Mucosa of descending colon (tissue), 3 donors: Measurements from ENCODE around the gene KDM2A. TPM values are rescaled to one million over a fixed set of nuclear protein-coding genes. Genes with fewer than 3 reads are reported as not detected.
A peak's percentile ranks its signal among the peaks of the same experiment; 100 is the strongest.

Experiments used
- ATAC-seq: fragments of 200-7000 bp; cut with Tn5 transposase; one replicate; pipeline ENCODE4 v1.9.1; 2020; ENCODE audit warnings: mild to moderate bottlenecking, moderate library complexity
- DNase-seq, 3 donors: peaks; one replicate each; pipeline ENCODE4 v3.0.0-alpha.2; 2020
- H3K36me3 ChIP-seq: fragments of 200-600 bp; one replicate; pipeline ENCODE4 v1.8.0; 2021; ENCODE audit warnings: low read depth, mild to moderate bottlenecking
- H3K4me1 ChIP-seq: fragments of 200-600 bp; one replicate; pipeline ENCODE4 v1.8.0; 2021; ENCODE audit warnings: low read depth, mild to moderate bottlenecking
- H3K4me3 ChIP-seq: fragments of 200-600 bp; one replicate; pipeline ENCODE4 v1.8.0; 2021; ENCODE audit warnings: mild to moderate bottlenecking
- H3K9me3 ChIP-seq: fragments of 200-600 bp; one replicate; pipeline ENCODE4 v1.8.0; 2021; ENCODE audit warnings: mild to moderate bottlenecking
- intact Hi-C, 2 donors: fragments of 100-400 bp; cut with DNase I in 1 of 2; cut with micrococcal nuclease in 1 of 2; formaldehyde crosslinking; loops; one replicate each; pipeline versions ENCODE4 v1.11.0 to v1.11.1; 2022; cut with DNase I, micrococcal nuclease
- total RNA-seq, 3 donors: library from RNA; stranded (reverse); fragmentation: NEBNext Ultra II Directional in 2 of 3; extraction: Animal tissue kit (Norgen Biotek cat#: 25700) in 2 of 3; gene quantifications; one replicate each; pipeline versions ENCODE4 v1.2.1 to v1.2.4, GENCODE V29; 2021 to 2023
- TF ChIP-seq, protein P1 (sequence below): fragments of 200-600 bp; IDR thresholded peaks from one replicate; pipeline ENCODE4 v1.8.0; 2022; ENCODE audit warnings: antibody characterized with exemption, mild to moderate bottlenecking
- donor health status: DM: no; HTN: no; CAD: no; lungs with moderate emphysema.
- donor health status: DM: no; HTN: no; CAD: no.
- donor health status: DM: no; HTN: yes; CAD: no.

KDM2A gene
- total RNA-seq, 3 donors from 2014 or later: 67.2 to 84.6 (median 77.1) TPM

DNA sequence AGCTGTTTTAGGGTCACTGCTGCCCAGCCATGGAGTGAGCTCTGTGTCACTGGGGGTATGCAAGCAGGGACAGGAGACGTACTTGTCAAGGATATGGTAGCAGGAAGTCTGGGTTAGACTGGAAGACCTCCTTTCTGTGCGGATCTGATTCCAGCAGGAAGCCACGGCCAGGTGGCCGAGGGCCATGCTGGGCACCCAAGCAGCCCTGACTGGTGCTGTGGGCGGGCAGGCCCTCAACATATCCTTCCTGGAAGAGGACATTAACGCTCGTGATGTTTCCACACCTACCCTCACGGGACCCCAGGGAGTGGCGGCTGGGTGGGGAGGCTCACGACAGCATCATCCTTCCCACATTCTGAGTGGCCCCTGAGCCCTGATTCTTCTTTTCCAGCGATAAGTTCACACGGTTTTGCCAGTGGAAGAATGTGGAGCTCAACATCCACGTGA is 161.3 kb downstream of the KDM2A start:
- no peak for ATAC-seq
- peaks cover 19% of the 10 kb centered on the region for H3K36me3 ChIP-seq
- H3K4me1 ChIP-seq: peaks cover 31% of the 10 kb centered on the region
- peak in 2 of 3 donors; percentile 22 to 47 for DNase-seq
- H3K4me3 ChIP-seq: no peak overlapping the region
- TF ChIP-seq, protein P1, sequence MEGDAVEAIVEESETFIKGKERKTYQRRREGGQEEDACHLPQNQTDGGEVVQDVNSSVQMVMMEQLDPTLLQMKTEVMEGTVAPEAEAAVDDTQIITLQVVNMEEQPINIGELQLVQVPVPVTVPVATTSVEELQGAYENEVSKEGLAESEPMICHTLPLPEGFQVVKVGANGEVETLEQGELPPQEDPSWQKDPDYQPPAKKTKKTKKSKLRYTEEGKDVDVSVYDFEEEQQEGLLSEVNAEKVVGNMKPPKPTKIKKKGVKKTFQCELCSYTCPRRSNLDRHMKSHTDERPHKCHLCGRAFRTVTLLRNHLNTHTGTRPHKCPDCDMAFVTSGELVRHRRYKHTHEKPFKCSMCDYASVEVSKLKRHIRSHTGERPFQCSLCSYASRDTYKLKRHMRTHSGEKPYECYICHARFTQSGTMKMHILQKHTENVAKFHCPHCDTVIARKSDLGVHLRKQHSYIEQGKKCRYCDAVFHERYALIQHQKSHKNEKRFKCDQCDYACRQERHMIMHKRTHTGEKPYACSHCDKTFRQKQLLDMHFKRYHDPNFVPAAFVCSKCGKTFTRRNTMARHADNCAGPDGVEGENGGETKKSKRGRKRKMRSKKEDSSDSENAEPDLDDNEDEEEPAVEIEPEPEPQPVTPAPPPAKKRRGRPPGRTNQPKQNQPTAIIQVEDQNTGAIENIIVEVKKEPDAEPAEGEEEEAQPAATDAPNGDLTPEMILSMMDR: no peak
- intact Hi-C loops: no loop called here
- no peaks in the 10 kb centered on the region for H3K9me3 ChIP-seq

DNA sequence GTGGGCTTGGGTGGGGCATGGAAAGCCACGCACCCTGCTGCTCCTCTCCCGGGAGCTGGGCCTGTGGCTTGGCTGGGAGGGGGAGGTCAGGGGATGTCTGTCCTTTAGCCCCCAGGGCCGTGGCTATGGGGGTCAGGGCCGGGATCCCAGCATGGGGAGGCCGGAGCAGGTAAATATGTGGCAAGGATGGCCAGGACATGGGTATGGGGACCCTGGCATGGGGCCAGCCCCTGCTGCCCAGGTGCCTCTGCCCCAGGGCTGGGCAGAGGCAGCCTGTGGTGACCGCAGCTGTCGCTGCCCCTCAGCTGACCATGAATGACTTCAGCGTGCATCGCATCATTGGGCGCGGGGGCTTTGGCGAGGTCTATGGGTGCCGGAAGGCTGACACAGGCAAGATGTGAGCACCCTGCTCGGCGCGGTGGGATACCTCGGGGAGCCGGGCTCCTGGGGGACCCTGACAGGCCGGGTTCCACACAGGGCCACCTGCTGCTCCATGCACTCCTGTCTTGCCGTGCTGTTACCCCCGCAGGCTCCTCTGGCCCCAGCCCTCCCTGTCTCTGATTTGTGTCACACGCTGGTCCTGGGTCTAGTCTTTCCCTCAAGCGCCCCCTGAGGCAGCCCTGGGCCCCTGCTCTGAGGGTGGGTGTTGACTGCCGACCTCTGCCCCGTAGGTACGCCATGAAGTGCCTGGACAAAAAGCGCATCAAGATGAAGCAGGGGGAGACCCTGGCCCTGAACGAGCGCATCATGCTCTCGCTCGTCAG is 161.9 kb downstream of the KDM2A start:
- TF ChIP-seq, protein P1: no peak
- Histone ChIP-seq H3K9me3 (no peaks in the 10 kb centered on the region), H3K36me3 (peaks cover 23% of the 10 kb centered on the region), H3K4me1 (peaks cover 25% of the 10 kb centered on the region), H3K4me3 (no peak overlapping the region)
- intact Hi-C loops: no loop called here
- DNase-seq: peak; percentile 3 to 59 (median 27)
- no peak for ATAC-seq

DNA sequence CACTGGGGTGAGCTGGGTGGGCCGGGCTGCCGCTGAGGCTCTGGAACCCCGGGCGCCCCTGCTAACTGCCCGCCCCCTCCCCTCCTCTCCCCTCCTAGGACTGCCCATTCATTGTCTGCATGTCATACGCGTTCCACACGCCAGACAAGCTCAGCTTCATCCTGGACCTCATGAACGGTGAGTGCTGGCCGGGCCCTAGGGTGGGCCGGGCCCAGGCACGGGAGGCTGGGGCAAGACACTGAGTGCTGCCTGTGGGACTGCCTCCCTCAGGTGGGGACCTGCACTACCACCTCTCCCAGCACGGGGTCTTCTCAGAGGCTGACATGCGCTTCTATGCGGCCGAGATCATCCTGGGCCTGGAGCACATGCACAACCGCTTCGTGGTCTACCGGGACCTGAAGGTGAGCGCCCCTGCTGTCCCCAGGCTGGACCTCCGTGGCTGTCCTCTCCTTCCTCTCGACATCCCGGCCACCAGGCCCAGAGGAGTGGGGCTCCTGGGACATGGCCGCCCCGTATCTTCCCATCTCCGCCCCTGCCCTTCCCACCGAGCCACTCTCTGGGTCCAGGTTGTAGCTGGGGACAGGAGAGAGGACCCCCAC is 162.6 kb downstream of the KDM2A start:
- H3K9me3 ChIP-seq: no peaks in the 10 kb centered on the region
- TF ChIP-seq, protein P1: no peak
- intact Hi-C loops: no loop called here
- no peak overlapping the region for H3K4me3 ChIP-seq
- peaks cover 18% of the 10 kb centered on the region for H3K4me1 ChIP-seq
- ATAC-seq (no peak), DNase-seq (peak in 2 of 3 donors; percentile 22 to 51)
- H3K36me3 ChIP-seq: peaks cover 23% of the 10 kb centered on the region

DNA sequence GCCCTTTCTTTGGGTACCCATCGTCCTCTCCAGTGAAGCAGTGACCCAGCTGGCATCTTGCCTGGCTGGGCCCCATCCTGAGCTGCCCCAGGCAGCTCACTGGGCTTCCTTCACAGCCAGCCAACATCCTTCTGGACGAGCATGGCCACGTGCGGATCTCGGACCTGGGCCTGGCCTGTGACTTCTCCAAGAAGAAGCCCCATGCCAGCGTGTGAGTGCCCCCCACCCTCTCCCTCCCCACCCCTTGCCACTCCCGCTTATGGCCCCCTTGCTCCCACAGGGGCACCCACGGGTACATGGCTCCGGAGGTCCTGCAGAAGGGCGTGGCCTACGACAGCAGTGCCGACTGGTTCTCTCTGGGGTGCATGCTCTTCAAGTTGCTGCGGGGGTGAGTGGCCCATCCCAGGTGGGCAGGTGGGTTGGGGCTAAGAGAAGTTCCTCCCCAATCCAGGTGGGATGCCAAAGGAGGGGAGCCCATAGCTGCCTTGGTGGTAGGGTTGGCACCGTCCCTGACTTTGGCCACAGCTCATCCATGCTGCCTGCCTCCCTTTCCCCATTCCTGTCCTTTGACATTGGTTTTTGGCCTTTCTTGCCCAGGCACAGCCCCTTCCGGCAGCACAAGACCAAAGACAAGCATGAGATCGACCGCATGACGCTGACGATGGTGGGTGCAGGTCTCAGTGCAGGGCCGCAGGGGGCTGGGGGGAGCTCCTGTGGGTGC is 163.3 kb downstream of the KDM2A start:
- Histone ChIP-seq H3K36me3 (peaks cover 23% of the 10 kb centered on the region), H3K4me1 (peaks cover 13% of the 10 kb centered on the region), H3K9me3 (no peaks in the 10 kb centered on the region), H3K4me3 (no peak overlapping the region)
- DNase-seq (peak in 2 of 3 donors; percentile 24 to 53), ATAC-seq (no peak)
- intact Hi-C loops: no loop called here
- TF ChIP-seq, protein P1: no peak

DNA sequence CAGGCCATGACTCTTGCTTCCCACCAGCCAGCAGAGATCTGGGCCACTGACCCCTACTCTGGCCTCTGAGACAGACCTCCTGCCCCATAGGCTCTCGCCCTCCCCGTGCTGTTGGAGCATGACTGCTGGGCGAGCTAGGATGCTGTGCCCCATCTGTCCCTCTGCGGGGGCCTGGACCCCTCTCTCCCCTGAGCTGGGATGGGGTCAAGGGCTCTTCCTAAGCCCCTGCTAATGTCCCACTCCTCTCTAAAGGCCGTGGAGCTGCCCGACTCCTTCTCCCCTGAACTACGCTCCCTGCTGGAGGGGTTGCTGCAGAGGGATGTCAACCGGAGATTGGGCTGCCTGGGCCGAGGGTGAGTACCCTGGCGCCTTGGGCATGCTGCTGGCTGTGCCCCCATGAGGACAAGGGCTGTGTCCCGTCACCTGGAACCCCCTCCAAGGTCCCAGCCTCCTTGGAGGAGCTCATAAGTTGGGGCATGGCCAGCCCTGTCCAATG is 163.9 kb downstream of the KDM2A start:
- DNase-seq: peak in 2 of 3 donors; percentile 24 to 47
- intact Hi-C loops: no loop called here
- TF ChIP-seq, protein P1: no peak
- ATAC-seq: no peak
- Histone ChIP-seq H3K4me1 (peaks cover 13% of the 10 kb centered on the region), H3K36me3 (peaks cover 23% of the 10 kb centered on the region), H3K4me3 (no peak overlapping the region), H3K9me3 (no peaks in the 10 kb centered on the region)
